ENCODE results near the gene ENDOD1. TPM values are rescaled to one million over a fixed set of nuclear protein-coding genes. Genes with fewer than 3 reads are reported as not detected.

The ENDOD1 gene
- total and polyA plus RNA-seq, 2 donors (not counting 1 experiment from before 2014, with no cell fraction given), result 7.0 to 11.7 TPM

DNA sequence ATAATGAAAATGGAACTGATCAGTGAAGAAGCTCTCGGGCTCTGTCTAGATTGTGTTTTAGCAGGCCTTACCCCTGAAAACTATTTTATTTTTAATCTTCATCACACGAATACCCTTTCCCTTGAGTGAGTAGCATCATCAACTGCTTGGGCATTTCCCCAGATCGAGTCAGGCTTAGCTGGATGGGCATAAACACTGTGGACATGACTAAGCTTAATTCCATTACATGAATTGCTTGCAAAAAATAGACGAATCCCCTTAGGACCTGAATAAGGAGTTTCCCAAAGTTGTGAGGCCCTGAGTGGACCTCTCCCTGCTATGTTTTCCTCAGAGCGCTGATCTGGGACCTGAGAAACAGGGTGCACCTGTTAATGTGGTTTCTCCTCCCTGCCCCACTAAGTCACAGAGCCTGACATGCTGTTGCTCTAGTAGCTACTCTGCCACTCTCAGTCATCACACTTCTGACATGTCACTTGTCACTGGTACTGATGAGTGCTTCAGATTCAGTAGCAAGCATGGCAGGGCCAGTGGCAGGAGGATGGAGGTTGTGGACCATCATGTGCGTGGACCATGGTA is 53.5 kb downstream of the ENDOD1 start:
- H3K4me3 ChIP-seq (ENCODE audit: control extremely low read depth in 1 of 5, extremely low read depth in 1 of 5, insufficient read depth in 1 of 5, low read depth in 2 of 5, low read length in 4 of 5), result no peak overlapping the region
- H3K4me3 Mint-ChIP-seq, result no peak overlapping the region
- H3K4me2 ChIP-seq (replicated peaks; ENCODE audit: low read depth, low read length, poor library complexity, severe bottlenecking), result no peak overlapping the region
- no peak overlapping the region for H3K27ac Mint-ChIP-seq
- H3K4me1 ChIP-seq (ENCODE audit: control insufficient read depth in 2 of 2, insufficient read depth in 2 of 2, low read length in 2 of 2), result no peaks in the 10 kb centered on the region
- no peak overlapping the region for H3K9ac ChIP-seq (ENCODE audit: low read length)
- H3K36me3 ChIP-seq (replicated peaks in 1 of 2; ENCODE audit: control extremely low read depth in 1 of 2, control insufficient read depth in 1 of 2, extremely low read depth in 1 of 2, insufficient read depth in 2 of 2, low read length in 1 of 2), result no peaks in the 10 kb centered on the region
- no peaks in the 10 kb centered on the region for H3K79me2 ChIP-seq (ENCODE audit: control insufficient read depth, insufficient read depth, low read length)
- H3K9me3 ChIP-seq (ENCODE audit: control extremely low read depth in 1 of 3, control insufficient read depth in 2 of 3, insufficient read depth in 1 of 3, low read length in 2 of 3), result no peaks in the 10 kb centered on the region
- whole genome bisulfite sequencing (ENCODE audit: insufficient coverage), result 82% methylated on average over 5 of the region's 6 CpGs
- ChIA-PET CTCF (interaction anchor here (0.8 kb wide), 1 partner anchor 11 kb away, joined by 4 read pairs; no protein-coding TSS in a partner anchor), POLR2A (no interaction called here)
- no peaks in the 10 kb centered on the region for H3K27me3 ChIP-seq (replicated peaks in 1 of 4; ENCODE audit: control extremely low read depth in 1 of 4, control insufficient read depth in 3 of 4, insufficient read depth in 4 of 4, low read length in 3 of 4)
- ATAC-seq (ENCODE audit: low read depth), result no peak
- no peaks in the 10 kb centered on the region for H3K9me3 Mint-ChIP-seq (ENCODE audit: insufficient read depth)
- TF ChIP-seq CTCF (IDR thresholded peaks at IDR 0.05) (no peak), EZH2 (IDR thresholded peaks at IDR 0.05; ENCODE audit: borderline replicate concordance, insufficient read depth, low read depth, low read length, poor library complexity, severe bottlenecking) (no peak)
- no peaks in the 10 kb centered on the region for H4K20me1 ChIP-seq (ENCODE audit: control insufficient read depth, insufficient read depth, low read length, poor library complexity, severe bottlenecking)
- no peak overlapping the region for H2AFZ ChIP-seq (ENCODE audit: insufficient read depth, low read depth, low read length, poor library complexity, severe bottlenecking)
- H3K27me3 Mint-ChIP-seq, result no peaks in the 10 kb centered on the region
- no peak for DNase-seq
- no peaks in the 10 kb centered on the region for H3K4me1 Mint-ChIP-seq
- intact Hi-C loops (cut with micrococcal nuclease), result no loop called here
- no peak overlapping the region for H3K27ac ChIP-seq (ENCODE audit: low read length in 2 of 2)

- Histone ChIP-seq H3K79me2 (ENCODE audit: control insufficient read depth, insufficient read depth, low read length) (no peaks in the 10 kb centered on the region), H3K4me2 (replicated peaks; ENCODE audit: low read depth, low read length, poor library complexity, severe bottlenecking) (no peak overlapping the region), H3K9me3 (ENCODE audit: control extremely low read depth in 1 of 3, control insufficient read depth in 2 of 3, insufficient read depth in 1 of 3, low read length in 2 of 3) (no peaks in the 10 kb centered on the region), H3K27ac (ENCODE audit: low read length in 2 of 2) (no peak overlapping the region), H4K20me1 (ENCODE audit: control insufficient read depth, insufficient read depth, low read length, poor library complexity, severe bottlenecking) (no peaks in the 10 kb centered on the region), H3K9ac (ENCODE audit: low read length) (no peak overlapping the region), H3K4me1 (ENCODE audit: control insufficient read depth in 2 of 2, insufficient read depth in 2 of 2, low read length in 2 of 2) (no peaks in the 10 kb centered on the region), H2AFZ (ENCODE audit: insufficient read depth, low read depth, low read length, poor library complexity, severe bottlenecking) (no peak overlapping the region), H3K27me3 (replicated peaks in 1 of 4; ENCODE audit: control extremely low read depth in 1 of 4, control insufficient read depth in 3 of 4, insufficient read depth in 4 of 4, low read length in 3 of 4) (no peaks in the 10 kb centered on the region), H3K36me3 (replicated peaks in 1 of 2; ENCODE audit: control extremely low read depth in 1 of 2, control insufficient read depth in 1 of 2, extremely low read depth in 1 of 2, insufficient read depth in 2 of 2, low read length in 1 of 2) (no peaks in the 10 kb centered on the region), H3K4me3 (ENCODE audit: control extremely low read depth in 1 of 5, extremely low read depth in 1 of 5, insufficient read depth in 1 of 5, low read depth in 2 of 5, low read length in 4 of 5) (no peak overlapping the region)
- H3K27me3 Mint-ChIP-seq, result no peaks in the 10 kb centered on the region
- peaks cover 2% of the 10 kb centered on the region for H3K4me1 Mint-ChIP-seq
- H3K9me3 Mint-ChIP-seq (ENCODE audit: insufficient read depth), result no peaks in the 10 kb centered on the region
- H3K4me3 Mint-ChIP-seq, result no peak overlapping the region
- no peak overlapping the region for H3K27ac Mint-ChIP-seq
- ChIA-PET CTCF (interaction anchor here (1.1 kb wide), 1 partner anchor 620 kb away, joined by 3 read pairs; no protein-coding TSS in a partner anchor), POLR2A (no interaction called here)
- no peak for TF ChIP-seq CTCF (IDR thresholded peaks at IDR 0.05)
- TF ChIP-seq EZH2 (IDR thresholded peaks at IDR 0.05; ENCODE audit: borderline replicate concordance, insufficient read depth, low read depth, low read length, poor library complexity, severe bottlenecking), result no peak
- 92% methylated on average over 7 of the region's 7 CpGs for WGBS (ENCODE audit: insufficient coverage)
- no peak for ATAC-seq (ENCODE audit: low read depth)
- no peak for DNase-seq
- intact Hi-C loops (cut with micrococcal nuclease), result no loop called here
Observed at GRCh38 chr11:95144313-95145235, 54.9 kb downstream of the ENDOD1 start.

Data from B cell (primary cell).